22Rv1 (cell line): ENCODE results near the gene GLI1.
"Not testable (repeated sequence)": the region's sequence is repeated elsewhere in the genome, so short reads cannot be mapped to it uniquely, and the experiment has no call there.

Experiments used
- H3K27ac ChIP-seq: fragments of 450-650 bp; 2 replicates; pipeline ENCODE4 v1.5.1; 2017
- ZFX ChIP-seq: fragments of 450-650 bp; IDR thresholded peaks from 2 replicates; pipeline ENCODE4 v1.6.1; 2017; ENCODE audit warnings: antibody characterized with exemption, borderline replicate concordance
- TF ChIP-seq, protein P1 (sequence below): fragments of 450-650 bp; IDR thresholded peaks from 2 replicates; pipeline ENCODE4 v1.5.1; 2017; ENCODE audit warnings: mild to moderate bottlenecking

The GLI1 gene

DNA sequence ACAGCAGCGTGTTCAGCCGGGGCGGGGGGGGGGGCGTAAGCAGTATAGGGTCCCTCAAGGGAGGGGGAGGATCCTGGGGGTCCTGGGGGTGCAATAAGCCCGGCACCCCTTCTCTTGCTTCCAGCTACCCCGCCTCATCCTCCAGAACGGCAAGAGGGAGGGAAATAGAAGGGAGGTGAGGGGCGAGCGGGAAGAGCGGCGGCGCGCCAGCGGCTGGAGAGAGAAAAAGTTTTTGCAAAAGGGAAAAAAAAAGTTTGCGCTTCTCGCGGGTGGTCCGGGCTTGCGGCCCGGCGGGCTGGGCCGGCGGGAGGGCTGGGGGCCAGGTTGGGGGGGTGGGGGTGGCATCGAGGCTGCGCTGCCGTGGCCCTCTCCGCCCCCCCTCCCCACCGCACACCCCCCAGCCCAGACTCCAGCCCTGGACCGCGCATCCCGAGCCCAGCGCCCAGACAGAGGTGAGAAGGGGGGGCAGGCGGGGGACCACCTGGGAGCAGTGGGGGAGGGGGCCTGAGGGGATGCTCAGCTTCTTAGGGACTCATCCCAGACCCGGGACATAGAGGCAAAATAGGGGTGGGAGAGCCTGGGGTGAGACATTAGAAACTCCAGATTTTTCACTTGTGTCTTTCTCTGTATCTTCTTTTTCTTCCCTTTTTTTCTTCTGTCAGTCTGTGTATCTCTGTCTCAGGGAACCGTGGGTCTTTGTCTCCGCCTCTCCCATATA lies at the start of gene GLI1:
GLI1 (plus strand) TSS at position 36 of the 718 bp plus-strand sequence. CDS start 3,907 bp downstream, outside the sequence.
- no peak for TF ChIP-seq ZFX
- TF ChIP-seq, protein P1, sequence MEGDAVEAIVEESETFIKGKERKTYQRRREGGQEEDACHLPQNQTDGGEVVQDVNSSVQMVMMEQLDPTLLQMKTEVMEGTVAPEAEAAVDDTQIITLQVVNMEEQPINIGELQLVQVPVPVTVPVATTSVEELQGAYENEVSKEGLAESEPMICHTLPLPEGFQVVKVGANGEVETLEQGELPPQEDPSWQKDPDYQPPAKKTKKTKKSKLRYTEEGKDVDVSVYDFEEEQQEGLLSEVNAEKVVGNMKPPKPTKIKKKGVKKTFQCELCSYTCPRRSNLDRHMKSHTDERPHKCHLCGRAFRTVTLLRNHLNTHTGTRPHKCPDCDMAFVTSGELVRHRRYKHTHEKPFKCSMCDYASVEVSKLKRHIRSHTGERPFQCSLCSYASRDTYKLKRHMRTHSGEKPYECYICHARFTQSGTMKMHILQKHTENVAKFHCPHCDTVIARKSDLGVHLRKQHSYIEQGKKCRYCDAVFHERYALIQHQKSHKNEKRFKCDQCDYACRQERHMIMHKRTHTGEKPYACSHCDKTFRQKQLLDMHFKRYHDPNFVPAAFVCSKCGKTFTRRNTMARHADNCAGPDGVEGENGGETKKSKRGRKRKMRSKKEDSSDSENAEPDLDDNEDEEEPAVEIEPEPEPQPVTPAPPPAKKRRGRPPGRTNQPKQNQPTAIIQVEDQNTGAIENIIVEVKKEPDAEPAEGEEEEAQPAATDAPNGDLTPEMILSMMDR = no peak
- H3K27ac ChIP-seq = peak within 1 kb of the TSS; percentile 72

DNA sequence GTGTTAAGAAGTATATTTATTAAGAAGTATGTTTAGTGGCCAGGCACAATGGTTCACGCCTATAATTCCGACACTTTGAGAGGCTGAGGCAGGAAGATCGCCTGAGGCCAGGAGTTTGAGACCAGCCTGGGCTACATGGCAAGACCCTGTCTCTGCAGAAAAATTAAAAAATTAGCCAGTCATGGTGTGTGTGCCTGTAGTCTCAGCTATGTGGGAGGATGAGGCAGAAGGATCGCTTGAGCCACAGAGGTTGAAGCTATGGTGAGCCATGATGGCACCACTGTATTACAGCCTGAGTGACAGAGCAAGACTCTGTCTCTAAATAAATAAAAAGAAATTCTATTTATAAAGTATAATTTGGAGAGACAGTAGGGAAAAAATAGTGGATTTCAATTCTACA lies 49.1 kb upstream of the GLI1 start:
- no peak overlapping the region for H3K27ac ChIP-seq
- TF ChIP-seq, protein P1 = no peak
- no peak for TF ChIP-seq ZFX

DNA sequence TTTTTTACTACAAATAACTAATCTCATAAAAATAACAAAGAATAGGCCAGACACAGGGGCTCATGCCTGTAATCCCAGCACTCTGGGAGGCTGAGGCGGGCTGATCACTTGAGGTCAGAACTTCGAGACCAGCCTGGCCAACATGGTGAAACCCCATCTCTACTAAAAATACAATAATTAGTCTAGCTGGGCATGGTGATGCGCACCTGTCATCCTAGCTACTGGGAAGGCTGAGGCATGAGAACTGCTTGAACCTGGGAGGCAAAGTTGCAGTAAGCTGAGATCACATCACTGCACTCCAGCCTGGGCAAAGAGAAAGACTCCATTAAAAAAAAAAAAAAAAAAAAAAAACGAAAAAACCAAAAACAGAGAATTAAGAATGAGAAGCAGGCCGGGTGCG lies 45.4 kb upstream of the GLI1 start:
- not testable (repeated sequence) for H3K27ac ChIP-seq

DNA sequence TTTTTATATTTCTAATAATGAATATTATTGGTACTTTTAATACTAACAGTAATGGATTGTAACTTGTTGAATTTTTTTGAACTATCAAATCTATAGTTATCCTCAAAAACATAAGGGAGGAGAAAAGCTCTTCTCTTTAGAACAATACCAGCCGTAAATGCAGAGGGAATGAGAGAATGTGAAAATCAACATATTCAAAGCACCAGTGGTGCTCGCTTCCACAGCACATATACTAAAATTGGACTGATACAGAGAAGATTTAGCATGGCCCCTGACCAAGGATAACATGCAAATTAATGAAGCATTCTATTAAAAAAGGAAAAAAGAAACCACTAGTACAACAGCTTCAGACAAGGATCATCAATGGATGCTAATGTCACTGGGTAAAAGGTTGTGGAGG lies 44.5 kb upstream of the GLI1 start:
- TF ChIP-seq ZFX = no peak
- TF ChIP-seq, protein P1 = no peak
- H3K27ac ChIP-seq = no peak overlapping the region

DNA sequence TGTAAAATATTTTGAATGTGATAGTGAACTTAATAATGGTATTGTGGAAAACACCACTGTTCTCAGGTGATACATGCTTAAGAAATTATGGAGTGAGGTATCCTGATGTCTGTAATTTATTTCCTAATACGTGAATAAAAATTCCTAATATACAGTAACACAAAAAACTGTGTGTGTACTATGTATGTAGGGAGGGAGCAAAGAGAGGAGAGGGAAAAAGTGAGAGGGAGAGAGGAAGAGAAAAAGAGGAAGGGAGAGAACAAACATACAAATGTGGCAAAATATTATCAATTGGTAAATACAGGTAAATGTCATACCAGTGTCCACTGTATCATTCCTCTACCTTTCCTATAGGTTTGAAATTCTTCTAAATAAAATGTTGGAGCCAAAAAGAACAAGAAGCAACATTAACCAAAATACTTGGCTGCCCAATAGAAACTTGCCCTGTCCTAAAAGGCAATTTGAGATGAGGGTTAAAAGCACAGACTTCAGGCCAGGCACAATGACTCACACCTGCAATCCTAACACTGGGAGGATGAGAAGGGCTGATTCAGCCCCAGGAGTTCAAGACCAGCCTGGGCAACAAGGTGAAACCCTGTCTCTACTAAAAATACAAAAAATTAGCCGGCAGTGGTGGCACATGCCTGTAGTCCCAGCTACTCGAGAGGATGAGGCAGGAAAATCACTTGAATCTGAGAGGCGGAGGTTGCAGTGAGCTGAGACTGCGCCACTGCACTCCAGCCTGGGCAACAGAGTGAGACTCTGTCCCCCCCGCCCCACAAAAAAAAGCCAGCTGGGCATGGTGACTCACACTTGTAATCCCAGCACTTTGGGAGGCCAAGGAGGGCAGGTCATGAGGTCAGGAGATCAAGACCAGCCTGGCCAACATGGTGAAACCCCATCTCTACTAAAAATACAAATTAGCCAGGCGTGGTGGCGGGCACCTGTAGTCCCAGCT lies 43.3 kb upstream of the GLI1 start:
- TF ChIP-seq, protein P1 = no peak
- TF ChIP-seq ZFX = no peak

DNA sequence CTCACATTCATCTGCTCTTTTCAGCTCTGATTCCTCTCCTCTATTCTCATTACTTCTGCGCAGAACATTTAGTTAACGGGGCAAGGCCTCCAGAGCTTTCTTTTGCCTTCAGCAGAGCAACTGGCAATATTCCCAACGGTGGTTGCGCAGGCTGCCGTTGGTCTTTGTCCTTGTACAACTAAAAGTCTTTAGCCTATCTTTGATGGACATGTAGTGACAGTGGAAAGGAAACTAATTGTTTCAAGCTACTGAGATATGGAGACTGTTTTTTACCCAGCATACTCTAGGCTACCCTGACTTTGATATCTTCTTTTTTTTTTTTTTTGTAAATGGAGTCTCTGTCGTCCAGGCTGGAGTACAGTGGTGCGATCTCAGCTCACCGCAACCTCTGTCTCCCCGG lies 41.3 kb upstream of the GLI1 start:
- TF ChIP-seq, protein P1 = no peak
- no peak for TF ChIP-seq ZFX
- peak overlapping the region; percentile 2; the same call in 1 of the 2 replicates for H3K27ac ChIP-seq

More for the DNA sequence above, 43.3 kb upstream of the GLI1 start:
- H3K27ac ChIP-seq = no peak overlapping the region

DNA sequence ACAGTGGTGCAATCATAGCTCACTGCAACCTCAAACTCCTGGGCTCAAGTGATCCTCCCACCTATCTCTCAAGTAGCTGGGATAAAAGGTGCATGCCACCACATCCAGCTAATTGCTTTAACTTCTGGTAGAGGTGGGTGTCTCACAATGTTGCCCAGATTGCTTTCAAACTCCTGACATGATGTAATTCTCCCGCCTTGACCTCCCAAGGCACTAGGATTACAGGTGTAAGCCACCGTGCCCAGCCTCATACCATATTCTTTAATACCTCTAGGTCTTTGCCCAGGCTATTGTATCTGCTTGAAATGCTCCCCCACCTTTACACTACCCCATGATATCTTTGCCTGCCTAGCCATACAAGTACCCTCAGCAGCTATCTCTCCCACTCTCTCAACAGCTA lies 40.1 kb upstream of the GLI1 start:
- TF ChIP-seq, protein P1 = no peak
- TF ChIP-seq ZFX = no peak
- H3K27ac ChIP-seq = no peak overlapping the region
